Mesendoderm (in vitro differentiated cells): ENCODE data around the gene ZNF180.
A peak's percentile ranks its signal among the peaks of the same experiment; 100 is the strongest.

ENCODE experiments used
- DNase-seq: peaks from one replicate; pipeline ENCODE4 v3.0.0; 2013
- H2AK5ac ChIP-seq: 2 replicates; pipeline ENCODE4 v1.6.1; 2013; ENCODE audit warnings: low read length, inconsistent platforms
- H2BK120ac ChIP-seq: 2 replicates; pipeline ENCODE4 v1.6.1; 2013; ENCODE audit warnings: low read depth, mild to moderate bottlenecking, low read length, moderate library complexity, mixed read lengths
- H2BK15ac ChIP-seq: replicated peaks from 2 replicates; pipeline ENCODE4 v1.6.1; 2013; ENCODE audit warnings: low read depth, mild to moderate bottlenecking, moderate library complexity
- H2BK5ac ChIP-seq: 2 replicates; pipeline ENCODE4 v1.6.1; 2013; ENCODE audit warnings: low read length, inconsistent platforms
- H3K18ac ChIP-seq: 2 replicates; pipeline ENCODE4 v1.6.1; 2013; ENCODE audit warnings: mild to moderate bottlenecking, low read length, mixed read lengths
- H3K23ac ChIP-seq: one replicate; pipeline ENCODE4 v1.6.1; 2013; ENCODE audit warnings: low read length
- H3K27ac ChIP-seq: 2 replicates; pipeline ENCODE4 v1.5.1; 2013; ENCODE audit warnings: low read depth, mild to moderate bottlenecking, inconsistent platforms, low read length, moderate library complexity
- H3K27me3 ChIP-seq: 2 replicates; pipeline ENCODE4 v1.6.1; 2013; ENCODE audit warnings: low read length, control low read depth, mild to moderate bottlenecking, inconsistent platforms; ENCODE audit not compliant: insufficient read depth, poor library complexity
- H3K36me3 ChIP-seq: 2 replicates; pipeline ENCODE4 v1.6.1; 2013; ENCODE audit warnings: low read length, inconsistent platforms; ENCODE audit not compliant: control insufficient read depth, insufficient read depth
- H3K4ac ChIP-seq: one replicate; pipeline ENCODE4 v1.6.1; 2013; ENCODE audit warnings: low read depth, mild to moderate bottlenecking, low read length, moderate library complexity
- H3K4me1 ChIP-seq: 2 replicates; pipeline ENCODE4 v1.6.1; 2013; ENCODE audit warnings: low read depth, low read length, inconsistent platforms; ENCODE audit not compliant: control insufficient read depth
- H3K4me2 ChIP-seq: 2 replicates; pipeline ENCODE4 v1.6.1; 2013; ENCODE audit warnings: low read length
- H3K4me3 ChIP-seq: 2 replicates; pipeline ENCODE4 v1.5.1; 2013; ENCODE audit warnings: mild to moderate bottlenecking, low read length
- H3K56ac ChIP-seq: one replicate; pipeline ENCODE4 v1.6.1; 2013; ENCODE audit warnings: low read length
- H3K79me1 ChIP-seq: 2 replicates; pipeline ENCODE4 v1.6.1; 2013; ENCODE audit warnings: low read length, inconsistent platforms
- H3K79me2 ChIP-seq: 2 replicates; pipeline ENCODE4 v1.6.1; 2013; ENCODE audit warnings: mild to moderate bottlenecking, low read length; ENCODE audit not compliant: control insufficient read depth, insufficient read depth
- H3K9ac ChIP-seq: 2 replicates; pipeline ENCODE4 v1.6.1; 2013; ENCODE audit warnings: low read length, inconsistent platforms
- H4K5ac ChIP-seq: one replicate; pipeline ENCODE4 v1.6.1; 2013; ENCODE audit warnings: low read length
- H4K8ac ChIP-seq: one replicate; pipeline ENCODE4 v1.6.1; 2013; ENCODE audit warnings: low read depth, mild to moderate bottlenecking, control low read depth, low read length, moderate library complexity
- WGBS: extraction: QIAGEN DNeasy Blood & Tissue Kit; methylation state at CpG from one replicate; pipeline ENCODE4 v1.1.7; 2013; ENCODE audit warnings: low lambda C conversion rate, missing lambda C conversion rate; ENCODE audit not compliant: insufficient coverage; ENCODE audit errors: extremely low coverage; 5-methylcytosine and 5-hydroxymethylcytosine counted together

The ZNF180 gene

DNA sequence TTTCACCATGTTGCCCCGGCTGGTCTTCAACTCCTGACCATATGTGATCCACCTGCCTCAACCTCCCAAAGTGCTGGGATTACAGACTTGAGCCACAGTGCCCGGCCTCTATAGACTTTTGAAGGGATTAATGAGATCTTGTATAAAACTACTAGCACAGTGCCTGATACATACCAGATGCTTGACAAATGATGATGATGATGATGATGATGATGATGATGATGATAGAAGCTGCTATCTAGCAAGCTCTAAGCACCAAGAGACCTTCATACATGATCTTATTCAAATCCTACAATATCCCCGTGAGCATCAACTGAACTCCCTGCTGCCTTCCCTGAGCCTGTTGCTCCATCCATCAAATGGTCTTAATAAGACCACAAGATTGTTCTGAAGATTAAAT, 14.7 kb upstream of the ZNF180 start:
- Histone ChIP-seq H3K36me3 (no peaks in the 10 kb centered on the region), H3K27ac (no peak overlapping the region), H3K4me1 (no peaks in the 10 kb centered on the region), H3K27me3 (no peaks in the 10 kb centered on the region), H3K79me1 (no peaks in the 10 kb centered on the region), H3K4ac (no peak overlapping the region), H3K4me3 (no peak overlapping the region), H2BK120ac (no peak overlapping the region), H4K5ac (no peak overlapping the region), H2BK5ac (no peak overlapping the region), H3K4me2 (no peak overlapping the region), H2AK5ac (no peak overlapping the region), H4K8ac (no peak overlapping the region), H3K23ac (no peak overlapping the region), H2BK15ac (no peak overlapping the region), H3K79me2 (no peaks in the 10 kb centered on the region), H3K56ac (no peak overlapping the region), H3K18ac (no peak overlapping the region), H3K9ac (no peak overlapping the region)
- WGBS = no CpG with 5 or more reads among the region's 3 CpGs
- no peak for DNase-seq

DNA sequence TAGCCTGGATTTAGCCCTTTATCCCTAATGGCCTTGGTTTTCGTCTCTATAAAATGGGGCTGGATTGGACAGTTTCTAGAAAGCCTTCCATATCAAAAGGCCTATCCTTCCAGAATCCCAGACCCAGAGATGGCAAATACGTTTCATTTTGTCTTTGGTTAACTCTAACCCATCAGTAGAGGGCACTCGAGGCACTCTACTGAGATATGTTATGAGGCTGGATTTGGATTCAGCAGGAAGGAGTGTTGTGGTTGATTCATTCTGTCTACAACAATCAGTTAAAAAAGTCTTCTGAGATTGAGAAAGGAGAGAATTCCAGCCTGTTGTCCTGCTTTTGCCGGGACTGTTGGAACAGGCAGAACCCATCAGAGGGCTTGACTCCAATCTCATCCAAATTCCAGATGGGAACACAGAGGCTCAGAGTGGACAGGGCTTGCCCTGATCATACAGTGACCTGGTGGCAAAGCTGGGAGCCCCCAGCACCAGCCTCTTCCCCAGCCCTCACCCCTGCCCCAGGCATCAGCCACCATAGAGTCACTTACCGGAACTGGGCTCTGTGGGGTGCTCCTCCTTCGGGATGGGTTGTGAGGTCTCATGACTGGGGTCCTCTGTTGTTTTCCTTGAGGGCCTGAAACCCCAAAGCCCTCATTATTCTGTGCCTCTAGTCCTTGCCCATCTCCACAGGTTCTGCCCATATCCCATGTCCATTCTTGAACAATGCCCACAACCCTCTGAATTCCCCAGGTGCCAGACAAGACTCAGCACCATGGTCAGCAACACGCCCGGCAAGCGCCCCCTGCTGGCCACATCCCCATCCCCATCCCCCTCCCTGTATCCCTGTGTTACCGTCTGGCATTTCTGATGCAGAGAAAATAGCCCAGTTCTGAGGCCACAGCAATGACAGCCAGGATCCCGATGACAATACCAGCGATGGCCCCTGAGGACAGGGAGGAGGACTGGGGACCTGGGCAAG, 12.3 kb upstream of the ZNF180 start:
- H3K18ac ChIP-seq = no peak overlapping the region
- no CpG with 5 or more reads among the region's 12 CpGs for WGBS
- H4K5ac ChIP-seq = no peak overlapping the region
- peak; percentile 49 for DNase-seq
- no peak overlapping the region for H2AK5ac ChIP-seq
- no peak overlapping the region for H3K4me3 ChIP-seq
- no peaks in the 10 kb centered on the region for H3K79me2 ChIP-seq
- H3K27ac ChIP-seq = no peak overlapping the region
- H3K79me1 ChIP-seq = no peaks in the 10 kb centered on the region
- H3K56ac ChIP-seq = no peak overlapping the region
- no peak overlapping the region for H4K8ac ChIP-seq
- H3K23ac ChIP-seq = no peak overlapping the region
- H3K4me1 ChIP-seq = no peaks in the 10 kb centered on the region
- H3K4ac ChIP-seq = no peak overlapping the region
- no peaks in the 10 kb centered on the region for H3K36me3 ChIP-seq
- no peak overlapping the region for H2BK5ac ChIP-seq
- H3K27me3 ChIP-seq = no peaks in the 10 kb centered on the region
- H2BK120ac ChIP-seq = no peak overlapping the region
- H3K9ac ChIP-seq = no peak overlapping the region
- no peak overlapping the region for H3K4me2 ChIP-seq
- no peak overlapping the region for H2BK15ac ChIP-seq

DNA sequence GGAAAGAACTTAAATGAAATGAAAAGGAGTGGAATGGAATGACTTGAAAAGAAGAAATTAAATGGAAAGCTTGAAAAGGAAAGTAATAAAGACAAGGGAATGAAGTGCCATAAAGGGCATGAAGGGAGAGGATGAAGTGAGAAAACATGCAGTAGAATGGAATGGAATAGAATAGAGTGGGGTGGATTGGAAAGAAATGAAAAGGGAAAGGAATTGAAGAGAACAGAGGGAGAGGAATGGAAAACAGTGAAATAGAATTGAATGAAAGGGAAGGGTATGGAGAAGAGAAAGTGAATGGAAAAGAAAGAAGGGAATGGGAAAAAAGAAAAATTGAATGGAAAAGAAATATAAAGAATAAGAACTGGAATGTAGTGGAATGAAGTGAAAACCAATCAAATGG, 9.2 kb upstream of the ZNF180 start:
- H2AK5ac ChIP-seq = no peak overlapping the region
- H3K4me3 ChIP-seq = no peak overlapping the region
- H3K27me3 ChIP-seq = no peaks in the 10 kb centered on the region
- H3K79me2 ChIP-seq = no peaks in the 10 kb centered on the region
- no peak overlapping the region for H3K18ac ChIP-seq
- no peak overlapping the region for H2BK5ac ChIP-seq
- no peak overlapping the region for H3K23ac ChIP-seq
- no peak overlapping the region for H3K56ac ChIP-seq
- no peak overlapping the region for H2BK120ac ChIP-seq
- H3K4me1 ChIP-seq = no peaks in the 10 kb centered on the region
- no peak overlapping the region for H2BK15ac ChIP-seq
- no peaks in the 10 kb centered on the region for H3K36me3 ChIP-seq
- no peak for DNase-seq
- no peak overlapping the region for H4K5ac ChIP-seq
- no peak overlapping the region for H3K4me2 ChIP-seq
- H3K4ac ChIP-seq = no peak overlapping the region
- H3K9ac ChIP-seq = no peak overlapping the region
- no peak overlapping the region for H3K27ac ChIP-seq
- no peak overlapping the region for H4K8ac ChIP-seq
- H3K79me1 ChIP-seq = no peaks in the 10 kb centered on the region

DNA sequence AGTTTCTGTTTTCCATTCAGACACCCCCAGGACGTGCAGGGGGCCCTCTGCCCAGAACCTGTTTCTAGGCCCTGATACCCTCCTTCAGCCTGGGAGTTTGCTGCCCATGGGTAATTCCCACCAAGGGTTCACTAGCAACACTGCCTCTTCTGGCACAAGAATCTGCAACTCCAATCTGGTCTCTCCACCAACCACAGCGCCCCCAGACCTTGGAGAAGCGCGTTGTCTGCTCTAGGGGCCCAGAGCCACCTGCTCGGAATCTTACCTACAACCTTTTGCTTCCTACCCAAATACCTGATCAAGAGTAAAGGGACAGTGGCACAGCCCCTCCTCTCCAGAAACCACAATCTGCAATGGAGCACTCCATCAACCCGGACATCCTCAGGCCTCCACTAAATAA, 763 bp downstream of the ZNF180 start:
- Histone ChIP-seq H3K27ac (no peak overlapping the region), H3K79me2 (peaks cover 27% of the 10 kb centered on the region), H3K36me3 (peaks cover 6% of the 10 kb centered on the region), H2AK5ac (no peak overlapping the region), H3K18ac (no peak overlapping the region), H3K79me1 (peaks cover 30% of the 10 kb centered on the region), H2BK5ac (no peak overlapping the region), H3K4me3 (peak overlapping the region; percentile 66), H3K4me2 (peak overlapping the region; percentile 27), H2BK15ac (no peak overlapping the region), H3K23ac (no peak overlapping the region), H2BK120ac (no peak overlapping the region), H4K8ac (no peak overlapping the region), H3K27me3 (no peaks in the 10 kb centered on the region), H3K9ac (peak overlapping the region; percentile 98), H4K5ac (no peak overlapping the region), H3K4ac (no peak overlapping the region), H3K56ac (peak overlapping the region; percentile 95), H3K4me1 (peaks cover 6% of the 10 kb centered on the region)
- DNase-seq = no peak
- WGBS = no CpG with 5 or more reads among the region's 6 CpGs

DNA sequence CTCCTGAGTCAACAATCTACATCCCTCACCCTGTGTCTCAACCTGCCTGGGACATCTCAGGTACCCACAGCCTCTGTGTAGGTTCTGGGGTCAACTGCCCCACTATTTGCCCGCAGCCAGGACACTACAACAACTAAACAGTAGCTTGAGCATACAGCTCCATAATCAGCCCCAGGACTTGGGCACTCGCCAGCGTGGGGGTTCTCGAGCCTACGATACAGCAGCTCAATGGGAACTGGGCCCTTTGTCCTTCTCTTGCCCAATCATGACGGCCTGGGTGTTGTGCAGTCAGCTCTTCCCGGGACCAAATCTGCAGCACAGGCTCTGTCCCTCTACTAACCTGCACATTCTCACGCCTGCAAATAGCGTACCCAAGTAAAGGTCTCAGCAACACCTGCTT, 1.3 kb downstream of the ZNF180 start:
- H3K27me3 ChIP-seq = no peaks in the 10 kb centered on the region
- no peak overlapping the region for H3K23ac ChIP-seq
- H3K79me2 ChIP-seq = peaks cover 27% of the 10 kb centered on the region
- no peak overlapping the region for H3K56ac ChIP-seq
- H3K4me3 ChIP-seq = no peak overlapping the region
- no peak overlapping the region for H2AK5ac ChIP-seq
- no peak overlapping the region for H4K8ac ChIP-seq
- peak overlapping the region; percentile 98 for H3K9ac ChIP-seq
- H3K18ac ChIP-seq = no peak overlapping the region
- no CpG with 5 or more reads among the region's 9 CpGs for WGBS
- no peak overlapping the region for H2BK15ac ChIP-seq
- H3K4me1 ChIP-seq = peaks cover 6% of the 10 kb centered on the region
- peak overlapping the region; percentile 27 for H3K4me2 ChIP-seq
- peaks cover 7% of the 10 kb centered on the region for H3K36me3 ChIP-seq
- H2BK5ac ChIP-seq = no peak overlapping the region
- H3K4ac ChIP-seq = no peak overlapping the region
- DNase-seq = no peak
- peaks cover 30% of the 10 kb centered on the region for H3K79me1 ChIP-seq
- H3K27ac ChIP-seq = no peak overlapping the region
- no peak overlapping the region for H2BK120ac ChIP-seq
- no peak overlapping the region for H4K5ac ChIP-seq

DNA sequence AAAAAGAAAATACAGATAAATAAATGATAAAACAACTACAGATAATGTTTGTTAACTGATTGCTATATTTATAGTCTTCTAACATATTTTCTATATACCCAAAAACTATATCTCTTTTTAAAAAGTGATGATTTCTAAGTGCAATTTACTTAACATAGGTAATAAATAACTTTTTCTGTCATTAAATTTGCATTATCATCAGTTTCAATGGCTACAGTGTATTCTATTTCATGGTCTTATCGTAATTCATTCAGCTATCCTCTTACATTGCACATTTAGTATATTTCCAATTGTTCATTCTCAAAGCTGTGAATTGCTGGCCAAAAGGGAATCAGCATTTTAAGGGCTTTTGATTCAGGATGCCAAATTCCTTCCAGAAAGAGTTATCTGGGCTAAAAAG, 3.6 kb downstream of the ZNF180 start:
- Histone ChIP-seq H3K18ac (no peak overlapping the region), H3K79me2 (peaks cover 30% of the 10 kb centered on the region), H4K5ac (no peak overlapping the region), H3K9ac (no peak overlapping the region), H3K27ac (no peak overlapping the region), H3K4me2 (no peak overlapping the region), H3K4me3 (no peak overlapping the region), H3K23ac (no peak overlapping the region), H3K4me1 (peaks cover 6% of the 10 kb centered on the region), H3K36me3 (peaks cover 14% of the 10 kb centered on the region), H2AK5ac (no peak overlapping the region), H3K56ac (no peak overlapping the region), H2BK120ac (no peak overlapping the region), H4K8ac (no peak overlapping the region), H3K79me1 (peaks cover 37% of the 10 kb centered on the region), H2BK15ac (no peak overlapping the region), H3K4ac (no peak overlapping the region), H2BK5ac (no peak overlapping the region), H3K27me3 (no peaks in the 10 kb centered on the region)
- no peak for DNase-seq
- no CpG with 5 or more reads among the region's 1 CpG for WGBS
